ENCODE results near the gene GSTCD. TPM values are rescaled to one million over a fixed set of nuclear protein-coding genes. Genes with fewer than 3 reads are reported as not detected.

The GSTCD gene
- total and polyA plus RNA-seq, 9 of the 15 experiments (the other 6 are each of a cell fraction or from before 2014, with no cell fraction given) = 4.5 to 36.3 (median 16.0) TPM

- ATAC-seq (no peak), DNase-seq (ENCODE audit: extremely low read depth in 1 of 4, low spot score in 3 of 4) (no peak), FAIRE-seq (no peak)
- H3K79me2 ChIP-seq (ENCODE audit: control insufficient read depth, insufficient read depth, low read length) = no peaks in the 10 kb centered on the region
- H3K36me3 ChIP-seq (ENCODE audit: control insufficient read depth, insufficient read depth, low read length) = no peaks in the 10 kb centered on the region
- peaks cover 0 to 30% of the 10 kb centered on the region in 2 experiments; a peak in 3 of 5 replicates for H3K27me3 ChIP-seq (ENCODE audit: control insufficient read depth in 2 of 2, insufficient read depth in 2 of 2, low read length in 2 of 2)
- no TSS peak for BruUV-seq (replicated peaks)
- H3K4me2 ChIP-seq (ENCODE audit: insufficient read depth, low read length) = no peak overlapping the region
- H3K4me3 ChIP-seq = no peak overlapping the region
- no peak for TF ChIP-seq SIN3B (IDR thresholded peaks at IDR 0.05; ENCODE audit: low read depth)
- TF ChIP-seq, protein P1, sequence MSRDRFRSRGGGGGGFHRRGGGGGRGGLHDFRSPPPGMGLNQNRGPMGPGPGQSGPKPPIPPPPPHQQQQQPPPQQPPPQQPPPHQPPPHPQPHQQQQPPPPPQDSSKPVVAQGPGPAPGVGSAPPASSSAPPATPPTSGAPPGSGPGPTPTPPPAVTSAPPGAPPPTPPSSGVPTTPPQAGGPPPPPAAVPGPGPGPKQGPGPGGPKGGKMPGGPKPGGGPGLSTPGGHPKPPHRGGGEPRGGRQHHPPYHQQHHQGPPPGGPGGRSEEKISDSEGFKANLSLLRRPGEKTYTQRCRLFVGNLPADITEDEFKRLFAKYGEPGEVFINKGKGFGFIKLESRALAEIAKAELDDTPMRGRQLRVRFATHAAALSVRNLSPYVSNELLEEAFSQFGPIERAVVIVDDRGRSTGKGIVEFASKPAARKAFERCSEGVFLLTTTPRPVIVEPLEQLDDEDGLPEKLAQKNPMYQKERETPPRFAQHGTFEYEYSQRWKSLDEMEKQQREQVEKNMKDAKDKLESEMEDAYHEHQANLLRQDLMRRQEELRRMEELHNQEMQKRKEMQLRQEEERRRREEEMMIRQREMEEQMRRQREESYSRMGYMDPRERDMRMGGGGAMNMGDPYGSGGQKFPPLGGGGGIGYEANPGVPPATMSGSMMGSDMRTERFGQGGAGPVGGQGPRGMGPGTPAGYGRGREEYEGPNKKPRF (IDR thresholded peaks at IDR 0.05; ENCODE audit: low read depth, low read length) = no peak
- TF ChIP-seq ZNF143 (CRISPR knock-in tag; IDR thresholded peaks at IDR 0.05) = no peak
- TF ChIP-seq HMG20A (CRISPR knock-in tag; conservative IDR thresholded peaks at IDR 0.05) = no peak
- no peak for TF ChIP-seq POLR2AphosphoS2 (IDR thresholded peaks at IDR 0.05; ENCODE audit: low read length)
- no peak for TF ChIP-seq MAFK (IDR thresholded peaks at IDR 0.05; ENCODE audit: low read length)
- TF ChIP-seq CBX3 (IDR thresholded peaks at IDR 0.05; ENCODE audit: borderline replicate concordance in 1 of 2, low read length in 2 of 2) = no peak
- no peak for TF ChIP-seq EP300 (IDR thresholded peaks at IDR 0.05; ENCODE audit: low read length)
- no peak for TF ChIP-seq SRSF1 (IDR thresholded peaks at IDR 0.05; ENCODE audit: low read depth, low read length)
- no peak for TF ChIP-seq MTA1 (IDR thresholded peaks at IDR 0.05; ENCODE audit: borderline replicate concordance)
- no peak for TF ChIP-seq GTF2A2 (tag; IDR thresholded peaks at IDR 0.05)
- TF ChIP-seq, protein P2, sequence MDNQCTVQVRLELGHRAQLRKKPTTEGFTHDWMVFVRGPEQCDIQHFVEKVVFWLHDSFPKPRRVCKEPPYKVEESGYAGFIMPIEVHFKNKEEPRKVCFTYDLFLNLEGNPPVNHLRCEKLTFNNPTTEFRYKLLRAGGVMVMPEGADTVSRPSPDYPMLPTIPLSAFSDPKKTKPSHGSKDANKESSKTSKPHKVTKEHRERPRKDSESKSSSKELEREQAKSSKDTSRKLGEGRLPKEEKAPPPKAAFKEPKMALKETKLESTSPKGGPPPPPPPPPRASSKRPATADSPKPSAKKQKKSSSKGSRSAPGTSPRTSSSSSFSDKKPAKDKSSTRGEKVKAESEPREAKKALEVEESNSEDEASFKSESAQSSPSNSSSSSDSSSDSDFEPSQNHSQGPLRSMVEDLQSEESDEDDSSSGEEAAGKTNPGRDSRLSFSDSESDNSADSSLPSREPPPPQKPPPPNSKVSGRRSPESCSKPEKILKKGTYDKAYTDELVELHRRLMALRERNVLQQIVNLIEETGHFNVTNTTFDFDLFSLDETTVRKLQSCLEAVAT (IDR thresholded peaks at IDR 0.05) = no peak
- TF ChIP-seq CEBPB (tag; IDR thresholded peaks at IDR 0.05) = no peak
- TF ChIP-seq MBD2 (IDR thresholded peaks at IDR 0.05; ENCODE audit: borderline replicate concordance, low read depth) = no peak
- no peak for TF ChIP-seq ZNF584 (CRISPR knock-in tag; IDR thresholded peaks at IDR 0.05; ENCODE audit: low read depth)
- TF ChIP-seq ILF3 (IDR thresholded peaks at IDR 0.05; ENCODE audit: borderline replicate concordance) = no peak
- no peak for TF ChIP-seq ZBTB9 (CRISPR knock-in tag; IDR thresholded peaks at IDR 0.05)
- no peaks in the 10 kb centered on the region for H3K9me3 ChIP-seq (replicated peaks; ENCODE audit: control insufficient read depth, insufficient read depth, low read depth, low read length)
- no peak overlapping the region for H3K27ac ChIP-seq (ENCODE audit: extremely low read depth, low read depth, low read length)
- in situ Hi-C loops (cut with MboI) (no loop called here), intact Hi-C loops (cut with micrococcal nuclease) (no loop called here)
- no peaks in the 10 kb centered on the region; the same call in 1 of the 2 replicates for H4K20me1 ChIP-seq (replicated peaks; ENCODE audit: control insufficient read depth, insufficient read depth, low read length)
- WGBS (ENCODE audit: insufficient coverage, low coverage, missing lambda C conversion rate) = 14% methylated on average over 20 of the region's 22 CpGs
- H3K9ac ChIP-seq (ENCODE audit: insufficient read depth in 1 of 2, low read depth in 2 of 2, low read length in 2 of 2) = no peak overlapping the region
- H2AFZ ChIP-seq (ENCODE audit: low read depth, low read length) = no peak overlapping the region
- peaks cover 0 to 12% of the 10 kb centered on the region in 2 experiments; a peak in 1 of 5 replicates for H3K4me1 ChIP-seq (replicated peaks in 1 of 2; ENCODE audit: control insufficient read depth in 2 of 2, insufficient read depth in 2 of 2, low read length in 2 of 2)
- CTCF ChIA-PET (ENCODE audit: low intra/inter-chr PET ratio) = no interaction called here
- POLR2A ChIA-PET = no interaction called here
- H3K9me1 ChIP-seq (ENCODE audit: control insufficient read depth, insufficient read depth, low read length) = no peaks in the 10 kb centered on the region
Observed at GRCh38 chr4:105896461-105896942, 187.9 kb downstream of the GSTCD start.
